ENCODE data around the gene MREG. TPM values are rescaled to one million over a fixed set of nuclear protein-coding genes. Genes with fewer than 3 reads are reported as not detected.

MREG gene
- total and polyA plus RNA-seq, 10 of the 15 experiments (the other 5 are each of a cell fraction or from before 2014, with no cell fraction given): 6.9 to 45.0 (median 28.5) TPM

DNA sequence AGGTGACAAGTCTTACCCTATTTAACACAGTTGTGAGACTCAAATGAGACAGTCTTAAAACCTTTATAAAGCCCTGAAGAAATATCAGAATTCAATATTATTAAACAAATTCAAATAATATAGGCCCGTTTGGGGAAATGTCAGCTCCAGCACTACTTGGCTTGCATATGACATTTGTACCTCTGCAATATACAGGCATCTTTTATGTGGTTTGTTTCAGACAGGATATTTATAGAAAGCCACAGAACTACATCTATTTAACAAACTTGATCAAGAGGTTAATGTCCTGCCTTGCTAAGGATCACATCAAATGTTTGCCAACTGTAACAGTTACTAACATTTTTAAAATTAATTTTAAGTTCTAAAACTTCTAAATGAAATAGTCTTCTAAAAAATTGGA, 3.2 kb upstream of the MREG start (continued):
- TF ChIP-seq, protein P1, sequence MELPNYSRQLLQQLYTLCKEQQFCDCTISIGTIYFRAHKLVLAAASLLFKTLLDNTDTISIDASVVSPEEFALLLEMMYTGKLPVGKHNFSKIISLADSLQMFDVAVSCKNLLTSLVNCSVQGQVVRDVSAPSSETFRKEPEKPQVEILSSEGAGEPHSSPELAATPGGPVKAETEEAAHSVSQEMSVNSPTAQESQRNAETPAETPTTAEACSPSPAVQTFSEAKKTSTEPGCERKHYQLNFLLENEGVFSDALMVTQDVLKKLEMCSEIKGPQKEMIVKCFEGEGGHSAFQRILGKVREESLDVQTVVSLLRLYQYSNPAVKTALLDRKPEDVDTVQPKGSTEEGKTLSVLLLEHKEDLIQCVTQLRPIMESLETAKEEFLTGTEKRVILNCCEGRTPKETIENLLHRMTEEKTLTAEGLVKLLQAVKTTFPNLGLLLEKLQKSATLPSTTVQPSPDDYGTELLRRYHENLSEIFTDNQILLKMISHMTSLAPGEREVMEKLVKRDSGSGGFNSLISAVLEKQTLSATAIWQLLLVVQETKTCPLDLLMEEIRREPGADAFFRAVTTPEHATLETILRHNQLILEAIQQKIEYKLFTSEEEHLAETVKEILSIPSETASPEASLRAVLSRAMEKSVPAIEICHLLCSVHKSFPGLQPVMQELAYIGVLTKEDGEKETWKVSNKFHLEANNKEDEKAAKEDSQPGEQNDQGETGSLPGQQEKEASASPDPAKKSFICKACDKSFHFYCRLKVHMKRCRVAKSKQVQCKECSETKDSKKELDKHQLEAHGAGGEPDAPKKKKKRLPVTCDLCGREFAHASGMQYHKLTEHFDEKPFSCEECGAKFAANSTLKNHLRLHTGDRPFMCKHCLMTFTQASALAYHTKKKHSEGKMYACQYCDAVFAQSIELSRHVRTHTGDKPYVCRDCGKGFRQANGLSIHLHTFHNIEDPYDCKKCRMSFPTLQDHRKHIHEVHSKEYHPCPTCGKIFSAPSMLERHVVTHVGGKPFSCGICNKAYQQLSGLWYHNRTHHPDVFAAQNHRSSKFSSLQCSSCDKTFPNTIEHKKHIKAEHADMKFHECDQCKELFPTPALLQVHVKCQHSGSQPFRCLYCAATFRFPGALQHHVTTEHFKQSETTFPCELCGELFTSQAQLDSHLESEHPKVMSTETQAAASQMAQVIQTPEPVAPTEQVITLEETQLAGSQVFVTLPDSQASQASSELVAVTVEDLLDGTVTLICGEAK (IDR thresholded peaks at IDR 0.05; ENCODE audit: borderline replicate concordance): no peak
- TF ChIP-seq POLR2AphosphoS2 (IDR thresholded peaks at IDR 0.05; ENCODE audit: low read depth, low read length): no peak
- TF ChIP-seq KLF5 (IDR thresholded peaks at IDR 0.05; ENCODE audit: partially characterized antibody): no peak

DNA sequence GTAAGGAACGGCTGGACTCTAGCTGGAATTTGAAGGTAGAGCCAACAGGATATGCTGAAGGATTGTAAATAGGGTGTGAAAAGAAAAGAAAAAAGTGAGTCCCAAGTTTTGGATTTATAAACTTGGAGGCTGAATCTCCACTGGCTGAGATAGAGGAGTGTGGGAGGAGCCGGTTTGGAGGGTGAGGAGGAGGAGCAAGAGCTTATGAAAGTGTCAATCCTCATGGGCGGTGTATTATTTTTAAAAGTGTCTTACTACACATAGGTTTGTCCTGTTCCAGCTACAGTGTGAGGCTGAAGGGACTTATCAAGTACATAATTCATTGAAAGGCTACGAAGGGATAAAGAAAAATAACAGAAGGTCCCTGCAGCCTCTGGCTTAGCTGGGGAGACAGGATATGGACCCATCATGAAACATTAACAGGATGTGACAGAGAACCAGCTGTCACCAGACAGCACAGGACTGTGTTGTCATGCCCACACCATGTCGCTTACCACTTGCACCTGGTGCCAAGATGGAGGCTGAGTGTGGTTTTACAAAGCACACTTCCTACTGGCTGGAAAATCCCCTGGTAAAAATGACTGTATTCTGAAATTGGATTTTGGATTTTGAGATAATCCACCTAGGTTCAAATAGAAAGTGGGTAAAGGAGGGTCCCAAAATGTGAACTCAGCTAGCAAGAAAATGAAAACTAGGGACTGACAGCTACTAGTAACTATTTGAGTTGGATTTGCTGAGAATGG, 2.5 kb upstream of the MREG start:
- H3K4me2 ChIP-seq (ENCODE audit: control insufficient read depth, insufficient read depth): peak overlapping the region; percentile 52
- BruUV-seq (replicated peaks): no TSS peak
- ATAC-seq: peak; percentile 86
- peak overlapping the region; percentile 77 for H2AFZ ChIP-seq (ENCODE audit: control insufficient read depth, low read depth, low read length)
- peak; percentile 84 for FAIRE-seq
- H3K9me3 ChIP-seq (replicated peaks; ENCODE audit: control insufficient read depth, insufficient read depth, low read length): no peaks in the 10 kb centered on the region; the same call in 2 of the 3 replicates
- intact Hi-C loops (cut with micrococcal nuclease; ENCODE audit: unreplicated experiment): loop anchor here (1.0 to 2.0 kb wide), 2 partner anchors 39 to 97 kb away; no protein-coding TSS in a partner anchor
- H3K79me2 ChIP-seq (ENCODE audit: control insufficient read depth, insufficient read depth, low read length): peaks cover 29% of the 10 kb centered on the region
- peak; percentile 87 for DNase-seq (ENCODE audit: low read depth, low spot score)
- H3K9ac ChIP-seq (ENCODE audit: control insufficient read depth, insufficient read depth, low read length): peak overlapping the region; percentile 30
- ChIA-PET RAD21 (ENCODE audit: unreplicated experiment) (interaction anchor here (0.6 to 11.4 kb wide), 13 partner anchors 11 to 206 kb away, joined by 3 to 172 read pairs (median 5); partner anchors contain the start of genes PECR, TMEM169 and XRCC5), POLR2A (interaction anchor here (0.5 to 4.6 kb wide), 8 partner anchors 9 to 1052 kb away, joined by 3 to 61 read pairs (median 4); no protein-coding TSS in a partner anchor), SMC1A (ENCODE audit: uncharacterized antibody, unreplicated experiment) (interaction anchor here (0.7 to 11.6 kb wide), 20 partner anchors 10 to 131 kb away, joined by 3 to 224 read pairs (median 5); no protein-coding TSS in a partner anchor), CTCF (interaction anchor here (0.6 to 9.8 kb wide), 21 partner anchors 8 to 411 kb away, joined by 3 to 323 read pairs (median 4); partner anchors contain the start of genes PECR, TMEM169 and XRCC5)
- in situ Hi-C loops (cut with MboI): no loop called here
- no peaks in the 10 kb centered on the region for H4K20me1 ChIP-seq (ENCODE audit: control insufficient read depth, insufficient read depth)
- H3K27me3 ChIP-seq (replicated peaks in 1 of 2; ENCODE audit: control insufficient read depth in 2 of 2, insufficient read depth in 2 of 2, low read length in 1 of 2): no peaks in the 10 kb centered on the region
- peak overlapping the region; percentile 23; the same call in 1 of the 2 replicates for H3K4me3 ChIP-seq
- peaks cover 24% of the 10 kb centered on the region for H3K4me1 ChIP-seq (ENCODE audit: control insufficient read depth, insufficient read depth, low read length)
- 11% methylated on average over 5 of the region's 5 CpGs for WGBS (ENCODE audit: insufficient coverage, insufficient replicate concordance, low lambda C conversion rate, missing lambda C conversion rate)
- H3K27ac ChIP-seq (ENCODE audit: control insufficient read depth, insufficient read depth): peak overlapping the region; percentile 93
- no peaks in the 10 kb centered on the region for H3K36me3 ChIP-seq (ENCODE audit: control insufficient read depth in 2 of 2, insufficient read depth in 2 of 2, low read length in 1 of 2)
- TF ChIP-seq CHD1 (IDR thresholded peaks at IDR 0.05; ENCODE audit: low read depth, low read length) (no peak), KLF5 (IDR thresholded peaks at IDR 0.05; ENCODE audit: partially characterized antibody) (peak; percentile 40), RUNX3 (IDR thresholded peaks at IDR 0.05; ENCODE audit: low read length) (peak; percentile 96), BMI1 (IDR thresholded peaks at IDR 0.05; ENCODE audit: borderline replicate concordance) (peak; percentile 65; the same call in 1 of the 2 replicates), YY1 (IDR thresholded peaks at IDR 0.05; ENCODE audit: low read depth, low read length) (peak; percentile 91), GABPA (IDR thresholded peaks at IDR 0.05; ENCODE audit: low read depth) (peak; percentile 69; the same call in 1 of the 2 replicates), ATF7 (IDR thresholded peaks at IDR 0.05; ENCODE audit: low read depth) (peak; percentile 70)
- TF ChIP-seq, protein P2, sequence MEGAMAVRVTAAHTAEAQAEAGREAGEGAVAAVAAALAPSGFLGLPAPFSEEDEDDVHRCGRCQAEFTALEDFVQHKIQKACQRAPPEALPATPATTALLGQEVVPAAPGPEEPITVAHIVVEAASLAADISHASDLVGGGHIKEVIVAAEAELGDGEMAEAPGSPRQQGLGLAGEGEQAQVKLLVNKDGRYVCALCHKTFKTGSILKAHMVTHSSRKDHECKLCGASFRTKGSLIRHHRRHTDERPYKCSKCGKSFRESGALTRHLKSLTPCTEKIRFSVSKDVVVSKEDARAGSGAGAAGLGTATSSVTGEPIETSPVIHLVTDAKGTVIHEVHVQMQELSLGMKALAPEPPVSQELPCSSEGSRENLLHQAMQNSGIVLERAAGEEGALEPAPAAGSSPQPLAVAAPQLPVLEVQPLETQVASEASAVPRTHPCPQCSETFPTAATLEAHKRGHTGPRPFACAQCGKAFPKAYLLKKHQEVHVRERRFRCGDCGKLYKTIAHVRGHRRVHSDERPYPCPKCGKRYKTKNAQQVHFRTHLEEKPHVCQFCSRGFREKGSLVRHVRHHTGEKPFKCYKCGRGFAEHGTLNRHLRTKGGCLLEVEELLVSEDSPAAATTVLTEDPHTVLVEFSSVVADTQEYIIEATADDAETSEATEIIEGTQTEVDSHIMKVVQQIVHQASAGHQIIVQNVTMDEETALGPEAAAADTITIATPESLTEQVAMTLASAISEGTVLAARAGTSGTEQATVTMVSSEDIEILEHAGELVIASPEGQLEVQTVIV (IDR thresholded peaks at IDR 0.05; ENCODE audit: borderline replicate concordance, partially characterized antibody): no peak
- TF ChIP-seq, protein P3, sequence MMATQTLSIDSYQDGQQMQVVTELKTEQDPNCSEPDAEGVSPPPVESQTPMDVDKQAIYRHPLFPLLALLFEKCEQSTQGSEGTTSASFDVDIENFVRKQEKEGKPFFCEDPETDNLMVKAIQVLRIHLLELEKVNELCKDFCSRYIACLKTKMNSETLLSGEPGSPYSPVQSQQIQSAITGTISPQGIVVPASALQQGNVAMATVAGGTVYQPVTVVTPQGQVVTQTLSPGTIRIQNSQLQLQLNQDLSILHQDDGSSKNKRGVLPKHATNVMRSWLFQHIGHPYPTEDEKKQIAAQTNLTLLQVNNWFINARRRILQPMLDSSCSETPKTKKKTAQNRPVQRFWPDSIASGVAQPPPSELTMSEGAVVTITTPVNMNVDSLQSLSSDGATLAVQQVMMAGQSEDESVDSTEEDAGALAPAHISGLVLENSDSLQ (IDR thresholded peaks at IDR 0.05): peak; percentile 89
